Right lobe of liver (tissue), 4 donors: ENCODE data around the gene PDE4DIP.
"Not testable (repeated sequence)": the region's sequence is repeated elsewhere in the genome, so short reads cannot be mapped to it uniquely, and the experiment has no call there.

Experiments used
- CTCF ChIP-seq, 4 donors: fragments of 200-600 bp in 3 of 4; fragments of 450-650 bp in 1 of 4; IDR thresholded peaks; one replicate each; pipeline versions ENCODE4 v1.5.1 to v1.8.0; 2016 to 2022; ENCODE audit warnings: antibody characterized with exemption in 4 of 4, mild to moderate bottlenecking in 2 of 4
- POLR2A ChIP-seq: fragments of 450-650 bp; IDR thresholded peaks from one replicate; pipeline ENCODE4 v1.6.1; 2017; ENCODE audit warnings: antibody characterized with exemption, mild to moderate bottlenecking
- donor health status: DM: no; HTN: no; CAD: no.
- donor health status: DM: no; HTN: no; CAD: no.
- donor health status: DM: no; HTN: yes; CAD: no.

GRCh38 chr1:148860049-148860448, 15.8 kb downstream of the PDE4DIP start:
- TF ChIP-seq CTCF (IDR thresholded peaks at IDR 0.05); POLR2A: not testable (repeated sequence)
